GM21390 (cell line): ENCODE measurements around the gene DYRK1A.

Source experiments
- ATAC-seq: cut with Tn5 transposase; IDR thresholded peaks from one replicate; pipeline ENCODE4 v1.9.1; 2021; ENCODE audit not compliant: unreplicated experiment

DYRK1A gene

GRCh38 chr21:37475186-37475868, 108.8 kb downstream of the DYRK1A start:
- no peak for ATAC-seq

GRCh38 chr21:37478794-37479193, 112.2 kb downstream of the DYRK1A start:
- no peak for ATAC-seq

GRCh38 chr21:37483776-37484175, 117.2 kb downstream of the DYRK1A start:
- ATAC-seq: no peak

GRCh38 chr21:37484535-37485474, 118.2 kb downstream of the DYRK1A start:
- ATAC-seq: no peak

GRCh38 chr21:37489553-37489952, 123.0 kb downstream of the DYRK1A start:
- no peak for ATAC-seq

GRCh38 chr21:37490084-37490483, 123.5 kb downstream of the DYRK1A start:
- ATAC-seq: no peak

- ATAC-seq: no peak
These were observed 130.4 kb downstream of the DYRK1A start for GRCh38 chr21:37496972-37497371.

GRCh38 chr21:37498664-37499063, 132.1 kb downstream of the DYRK1A start:
- ATAC-seq: no peak

- no peak for ATAC-seq
These were observed 136.4 kb downstream of the DYRK1A start for GRCh38 chr21:37502947-37503346.

GRCh38 chr21:37503848-37504467, 137.4 kb downstream of the DYRK1A start:
- ATAC-seq: no peak

GRCh38 chr21:37505963-37506362, 139.4 kb downstream of the DYRK1A start:
- ATAC-seq: no peak

GRCh38 chr21:37507716-37508115, 141.1 kb downstream of the DYRK1A start:
- no peak for ATAC-seq

GRCh38 chr21:37508341-37508740, 141.8 kb downstream of the DYRK1A start:
- no peak for ATAC-seq

- ATAC-seq: no peak
These were observed 143.3 kb downstream of the DYRK1A start for GRCh38 chr21:37509802-37510393.

GRCh38 chr21:37511848-37512247, 145.3 kb downstream of the DYRK1A start:
- no peak for ATAC-seq

GRCh38 chr21:37513383-37513782, 146.8 kb downstream of the DYRK1A start:
- no peak for ATAC-seq

- ATAC-seq: no peak
These were observed 147.6 kb downstream of the DYRK1A start for GRCh38 chr21:37514038-37514667.

- ATAC-seq: no peak
These were observed 150.4 kb downstream of the DYRK1A start for GRCh38 chr21:37516998-37517397.

GRCh38 chr21:37520801-37521200, 154.2 kb downstream of the DYRK1A start:
- no peak for ATAC-seq

GRCh38 chr21:37521658-37522057, 155.1 kb downstream of the DYRK1A start:
- no peak for ATAC-seq
